Glutamatergic neuron (in vitro differentiated cells): ENCODE results near the gene RAI1. TPM values are rescaled to one million over a fixed set of nuclear protein-coding genes. Genes with fewer than 3 reads are reported as not detected.

Experiments
- DNase-seq: peaks from one replicate; pipeline ENCODE4 v3.0.0; 2022
- H3K27ac Mint-ChIP-seq: one replicate; pipeline ENCODE4 v1.8.0; 2020; ENCODE audit warnings: mild to moderate bottlenecking, mixed read lengths, inconsistent platforms; ENCODE audit not compliant: unreplicated experiment
- H3K27me3 Mint-ChIP-seq: one replicate; pipeline ENCODE4 v1.8.0; 2020; ENCODE audit warnings: mild to moderate bottlenecking, moderate library complexity, mixed read lengths, inconsistent platforms; ENCODE audit not compliant: unreplicated experiment
- H3K36me3 Mint-ChIP-seq: one replicate; pipeline ENCODE4 v1.8.0; 2020; ENCODE audit warnings: mild to moderate bottlenecking, mixed read lengths, inconsistent platforms; ENCODE audit not compliant: unreplicated experiment
- H3K4me1 Mint-ChIP-seq: one replicate; pipeline ENCODE4 v1.8.0; 2020; ENCODE audit warnings: mild to moderate bottlenecking, low read depth, mixed read lengths, inconsistent platforms; ENCODE audit not compliant: unreplicated experiment
- H3K4me3 Mint-ChIP-seq: one replicate; pipeline ENCODE4 v1.8.0; 2020; ENCODE audit warnings: mild to moderate bottlenecking, mixed read lengths, inconsistent platforms; ENCODE audit not compliant: unreplicated experiment
- H3K9me3 Mint-ChIP-seq: one replicate; pipeline ENCODE4 v1.8.0; 2020; ENCODE audit warnings: mild to moderate bottlenecking, moderate library complexity, mixed read lengths, inconsistent platforms; ENCODE audit not compliant: unreplicated experiment
- total RNA-seq: library from RNA; stranded (reverse); fragmentation: NEBNext Ultra II Directional; extraction: Animal tissue kit (Norgen Biotek cat#: 25700); gene quantifications from one replicate; pipeline ENCODE4 v1.2.1, GENCODE V29; 2021; ENCODE audit not compliant: unreplicated experiment
- TF ChIP-seq, protein P1 (sequence below): fragments of 200-600 bp; sonication (generic); IDR thresholded peaks from one replicate; pipeline ENCODE4 v1.5.0; 2021; ENCODE audit not compliant: partially characterized antibody, unreplicated experiment

Gene RAI1
- total RNA-seq, 1 donor from 2014 or later: 70.2 TPM

DNA sequence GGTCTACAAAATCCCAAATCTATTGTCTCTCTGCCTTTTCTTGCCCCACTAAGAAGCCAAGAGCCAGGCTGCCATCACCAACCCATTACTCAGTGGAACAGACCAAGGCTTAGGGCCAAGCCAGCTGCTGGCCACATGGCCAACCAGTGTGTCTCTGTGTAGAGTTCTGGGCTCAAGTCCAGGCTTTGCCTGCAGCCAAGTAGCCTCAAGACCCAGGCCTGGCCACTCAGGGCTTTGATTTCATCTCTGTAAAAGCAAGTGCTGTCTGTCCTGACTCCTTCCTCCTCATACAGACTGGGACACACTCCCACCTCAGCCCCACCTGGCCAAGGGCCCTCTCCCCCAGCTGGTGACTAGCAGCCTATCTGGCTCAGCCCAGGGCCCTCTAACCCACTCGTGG is 140.9 kb downstream of the RAI1 start:
- no peak for DNase-seq
- H3K4me3 Mint-ChIP-seq: peak overlapping the region; percentile 88
- no peaks in the 10 kb centered on the region for H3K36me3 Mint-ChIP-seq
- TF ChIP-seq, protein P1, sequence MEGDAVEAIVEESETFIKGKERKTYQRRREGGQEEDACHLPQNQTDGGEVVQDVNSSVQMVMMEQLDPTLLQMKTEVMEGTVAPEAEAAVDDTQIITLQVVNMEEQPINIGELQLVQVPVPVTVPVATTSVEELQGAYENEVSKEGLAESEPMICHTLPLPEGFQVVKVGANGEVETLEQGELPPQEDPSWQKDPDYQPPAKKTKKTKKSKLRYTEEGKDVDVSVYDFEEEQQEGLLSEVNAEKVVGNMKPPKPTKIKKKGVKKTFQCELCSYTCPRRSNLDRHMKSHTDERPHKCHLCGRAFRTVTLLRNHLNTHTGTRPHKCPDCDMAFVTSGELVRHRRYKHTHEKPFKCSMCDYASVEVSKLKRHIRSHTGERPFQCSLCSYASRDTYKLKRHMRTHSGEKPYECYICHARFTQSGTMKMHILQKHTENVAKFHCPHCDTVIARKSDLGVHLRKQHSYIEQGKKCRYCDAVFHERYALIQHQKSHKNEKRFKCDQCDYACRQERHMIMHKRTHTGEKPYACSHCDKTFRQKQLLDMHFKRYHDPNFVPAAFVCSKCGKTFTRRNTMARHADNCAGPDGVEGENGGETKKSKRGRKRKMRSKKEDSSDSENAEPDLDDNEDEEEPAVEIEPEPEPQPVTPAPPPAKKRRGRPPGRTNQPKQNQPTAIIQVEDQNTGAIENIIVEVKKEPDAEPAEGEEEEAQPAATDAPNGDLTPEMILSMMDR: no peak
- H3K9me3 Mint-ChIP-seq: peaks cover 23% of the 10 kb centered on the region
- H3K27me3 Mint-ChIP-seq: peaks cover 15% of the 10 kb centered on the region
- no peak overlapping the region for H3K27ac Mint-ChIP-seq
- H3K4me1 Mint-ChIP-seq: peaks cover 47% of the 10 kb centered on the region

DNA sequence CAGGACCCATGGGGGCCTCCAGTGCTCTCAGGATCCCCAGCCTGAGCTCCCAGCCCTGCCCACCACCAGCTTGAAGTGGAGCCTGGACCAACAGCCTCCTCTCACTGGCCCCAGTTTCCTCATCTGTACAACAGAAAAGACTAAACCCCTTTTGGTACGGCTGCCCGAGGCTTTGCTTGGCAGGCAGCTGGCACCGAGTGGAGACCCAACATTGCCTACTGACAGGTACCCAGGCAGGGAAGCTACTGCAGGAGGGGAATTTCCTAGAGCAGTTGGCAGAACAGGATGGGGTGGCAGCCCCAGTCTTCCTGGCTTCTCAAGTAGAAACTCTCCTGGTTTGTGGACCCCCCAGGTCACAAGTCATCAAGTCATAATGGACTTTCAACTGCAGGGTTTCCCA is 141.4 kb downstream of the RAI1 start:
- Mint-ChIP-seq H3K27ac (peak overlapping the region; percentile 33), H3K4me1 (peaks cover 47% of the 10 kb centered on the region), H3K9me3 (peaks cover 23% of the 10 kb centered on the region), H3K27me3 (peaks cover 15% of the 10 kb centered on the region), H3K4me3 (peak overlapping the region; percentile 88), H3K36me3 (no peaks in the 10 kb centered on the region)
- TF ChIP-seq, protein P1: no peak
- DNase-seq: no peak

DNA sequence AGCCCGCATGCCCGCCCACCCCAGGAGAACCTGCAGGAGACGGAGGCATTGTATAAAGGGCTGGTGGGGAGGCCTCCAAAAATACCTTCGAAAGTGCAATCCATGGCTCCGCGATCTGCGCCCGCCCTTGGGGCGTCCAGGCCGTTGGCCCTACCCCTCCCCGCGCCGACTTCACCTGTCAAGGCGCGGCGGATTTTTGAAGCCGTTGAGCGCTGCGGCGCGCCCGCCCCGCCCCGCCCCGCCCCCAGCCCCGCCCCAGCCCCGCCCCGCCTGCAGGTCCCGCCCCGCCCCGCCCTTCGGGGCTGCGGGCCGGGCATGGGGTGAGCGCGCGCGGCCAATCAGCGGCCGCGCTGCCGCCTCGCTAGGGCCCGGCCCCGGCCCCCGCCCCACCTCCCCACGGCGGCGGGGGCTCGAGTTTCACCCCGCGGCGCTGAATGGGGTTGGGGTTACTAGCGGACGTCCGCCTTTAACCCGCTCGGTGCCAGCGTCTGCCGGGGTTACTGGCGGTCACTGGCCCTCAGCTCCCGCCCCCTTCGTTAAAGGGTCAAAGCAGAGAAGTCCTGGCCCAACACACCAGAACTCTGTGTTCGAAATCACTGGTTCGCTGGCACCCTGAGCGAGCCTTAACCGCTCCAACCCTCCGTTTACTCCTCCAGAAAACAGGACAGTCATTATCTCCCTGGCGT is 142.3 kb downstream of the RAI1 start:
- Mint-ChIP-seq H3K9me3 (peaks cover 22% of the 10 kb centered on the region), H3K27ac (peak overlapping the region; percentile 98), H3K27me3 (peaks cover 14% of the 10 kb centered on the region), H3K4me1 (peaks cover 44% of the 10 kb centered on the region), H3K36me3 (no peaks in the 10 kb centered on the region), H3K4me3 (peak overlapping the region; percentile 88)
- TF ChIP-seq, protein P1: no peak
- DNase-seq: peak; percentile 90

DNA sequence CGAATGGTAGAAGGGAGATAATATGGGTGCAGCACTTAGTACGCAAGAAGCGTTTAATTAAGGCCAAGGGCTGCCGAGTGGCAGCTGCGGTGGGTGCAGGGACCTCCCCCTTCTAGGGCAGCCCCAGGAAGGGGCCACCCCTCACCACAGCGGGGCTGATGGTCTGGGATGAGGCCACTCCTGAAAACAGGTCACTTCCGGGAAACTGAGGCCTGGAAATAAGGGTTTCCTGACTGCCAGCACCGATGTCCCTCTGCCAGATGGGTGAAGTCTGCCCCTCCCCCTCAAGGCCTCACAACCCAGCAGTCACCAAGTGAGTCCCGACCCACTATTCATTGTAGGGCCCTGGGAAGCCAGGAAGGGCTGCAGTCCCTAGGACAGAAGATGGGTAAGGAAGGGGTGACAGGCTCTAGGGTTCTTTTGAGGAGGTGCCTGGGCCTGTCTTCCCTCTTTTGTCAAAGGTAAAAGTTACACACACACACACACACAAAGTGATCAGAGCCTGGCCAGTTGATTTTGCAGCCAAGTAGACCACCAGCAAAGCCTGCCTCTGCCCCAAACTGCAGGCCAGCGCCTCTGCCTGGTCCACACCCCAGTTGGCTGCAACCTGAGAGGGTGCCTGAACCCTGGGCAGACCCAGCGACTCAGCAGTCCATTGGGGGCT is 143.0 kb downstream of the RAI1 start:
- TF ChIP-seq, protein P1: no peak
- Mint-ChIP-seq H3K4me3 (peak overlapping the region; percentile 78), H3K4me1 (peaks cover 42% of the 10 kb centered on the region), H3K27me3 (peaks cover 15% of the 10 kb centered on the region), H3K9me3 (peaks cover 21% of the 10 kb centered on the region), H3K27ac (peak overlapping the region; percentile 98), H3K36me3 (no peaks in the 10 kb centered on the region)
- DNase-seq: peak; percentile 48
